NAMALWA (cell line): Measurements from ENCODE around the gene SIX1.

Experiments used
- DNase-seq: peaks from one replicate; pipeline ENCODE4 v3.0.0-alpha.2; 2015; ENCODE audit warnings: low spot score

Gene SIX1

DNA sequence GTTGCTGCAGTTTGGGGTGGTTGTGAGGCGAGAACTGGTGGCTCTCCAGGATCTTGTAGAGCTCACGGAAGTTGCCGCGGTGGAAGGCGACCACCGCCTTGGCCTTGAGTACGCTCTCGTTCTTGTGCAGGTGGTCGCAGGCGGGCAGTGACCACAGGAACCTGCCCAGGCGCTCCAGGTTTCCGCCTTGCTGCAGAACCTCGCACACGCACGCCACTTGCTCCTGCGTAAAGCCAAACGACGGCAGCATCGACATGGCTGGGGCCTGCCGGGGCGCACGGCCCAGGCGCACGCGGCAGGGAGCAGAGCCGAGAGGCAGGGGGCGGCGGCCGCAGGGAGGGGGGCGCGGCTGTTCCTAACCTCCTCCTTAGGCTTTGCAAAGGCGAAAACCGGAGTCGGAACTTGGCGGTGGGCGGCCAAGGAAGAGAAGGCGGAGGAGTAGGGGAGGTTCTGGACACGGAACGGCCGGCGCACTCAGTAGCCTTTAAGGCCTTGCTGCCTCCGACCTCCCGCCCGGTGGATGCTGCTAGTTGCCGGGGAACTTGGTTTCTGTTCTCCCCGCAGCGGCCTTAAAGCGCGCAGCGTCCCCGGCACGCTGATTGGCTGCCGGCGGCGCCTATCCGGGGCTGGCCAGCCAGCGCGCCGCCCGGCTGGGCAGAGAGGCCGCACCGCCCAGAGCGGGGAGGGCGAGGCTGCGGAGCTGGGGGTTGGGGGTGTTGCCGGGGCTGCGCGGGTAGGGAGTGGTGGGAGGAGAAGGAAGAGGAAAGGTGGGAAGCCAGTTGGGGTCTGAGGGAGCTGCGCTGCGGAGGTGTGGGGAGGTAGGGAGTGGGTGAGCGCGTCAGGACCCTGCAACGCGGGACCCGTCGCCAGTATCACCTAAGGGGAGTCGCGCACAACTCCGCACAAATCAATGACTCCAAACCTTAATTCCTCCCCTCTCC is at the start of gene SIX1:
Gene SIX1 (minus strand): TSS at position 544 of the 941 bp plus-strand sequence. CDS start 288 bp downstream, at position 256.
- no peak for DNase-seq

DNA sequence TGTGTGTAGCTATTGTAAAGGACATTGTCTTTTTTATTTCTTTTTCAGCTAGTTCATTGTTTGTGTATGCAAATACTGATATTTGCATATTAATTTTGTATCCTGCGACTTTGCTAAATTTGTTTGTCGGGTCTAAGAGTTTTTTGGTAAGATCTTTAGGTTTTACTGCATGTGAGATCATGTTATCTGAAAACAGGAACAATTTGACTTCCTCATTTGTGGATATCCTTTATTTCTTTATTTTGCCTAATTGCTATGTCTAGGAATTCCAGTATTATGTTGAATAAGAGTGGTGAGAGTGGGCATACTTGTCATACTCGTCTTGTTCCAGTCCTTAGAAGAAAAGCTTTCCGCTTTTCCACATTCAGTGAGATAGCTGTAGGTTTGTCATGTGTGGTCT is 46.0 kb upstream of the SIX1 start:
- DNase-seq, result no peak

- no peak for DNase-seq
Observed at GRCh38 chr14:60691383-60692113, 42.3 kb upstream of the SIX1 start.

- no peak for DNase-seq
Observed at GRCh38 chr14:60686865-60687264, 37.6 kb upstream of the SIX1 start.

DNA sequence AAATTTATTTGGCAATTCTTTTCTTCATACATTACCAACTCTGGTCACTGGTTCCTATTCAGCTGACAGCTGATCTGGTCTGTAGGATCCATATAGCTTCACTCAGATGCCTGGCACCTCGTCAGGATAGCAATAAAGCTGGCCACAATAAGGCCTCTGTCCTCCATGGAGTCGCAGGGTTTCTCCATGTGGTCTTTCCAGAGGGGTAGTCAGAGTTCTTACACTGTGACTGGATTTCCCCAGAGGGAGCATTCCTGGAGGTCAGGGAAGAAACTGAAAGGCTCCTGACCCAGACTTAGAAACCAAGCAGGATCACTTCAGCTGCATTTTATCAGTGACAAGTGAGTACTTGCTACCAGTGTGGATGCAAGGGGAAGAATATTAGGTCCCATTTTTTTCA is 34.9 kb upstream of the SIX1 start:
- DNase-seq, result no peak

GRCh38 chr14:60681271-60681670 is 32.0 kb upstream of the SIX1 start:
- no peak for DNase-seq

- no peak for DNase-seq
Observed at GRCh38 chr14:60680511-60680910, 31.2 kb upstream of the SIX1 start.

DNA sequence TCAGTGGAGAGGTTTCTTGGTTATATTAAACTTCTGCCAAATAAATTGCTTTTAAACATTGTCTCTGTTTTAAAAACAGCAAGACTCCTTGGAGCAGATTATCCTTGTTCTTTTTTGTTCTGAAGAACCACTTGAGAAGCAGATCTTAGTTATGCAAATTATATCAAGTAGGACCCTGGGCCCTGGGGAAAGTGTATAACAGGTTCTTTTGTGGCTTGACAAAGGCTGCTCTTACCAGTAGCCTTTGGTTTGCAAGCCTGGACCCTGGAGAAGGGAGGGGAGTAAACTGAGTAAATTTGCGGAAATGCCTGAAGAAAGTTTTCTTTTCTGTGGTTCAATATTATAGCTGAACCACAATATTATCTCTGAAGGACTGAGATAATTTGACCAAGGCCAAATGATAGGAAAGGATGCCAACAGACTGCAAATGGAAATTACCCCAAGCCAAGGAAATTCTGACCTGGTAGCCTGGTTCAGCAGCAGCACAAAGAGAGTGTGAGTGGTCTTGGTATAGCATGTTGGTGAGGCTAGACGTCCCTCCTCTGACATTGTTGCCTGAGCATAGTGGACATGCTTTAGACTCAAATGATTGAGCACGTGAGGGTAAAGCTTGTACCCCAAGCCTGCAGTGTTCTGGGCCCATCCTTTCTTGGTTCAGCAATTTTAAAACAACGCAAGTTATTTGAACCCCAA is 30.4 kb upstream of the SIX1 start:
- DNase-seq, result no peak

DNA sequence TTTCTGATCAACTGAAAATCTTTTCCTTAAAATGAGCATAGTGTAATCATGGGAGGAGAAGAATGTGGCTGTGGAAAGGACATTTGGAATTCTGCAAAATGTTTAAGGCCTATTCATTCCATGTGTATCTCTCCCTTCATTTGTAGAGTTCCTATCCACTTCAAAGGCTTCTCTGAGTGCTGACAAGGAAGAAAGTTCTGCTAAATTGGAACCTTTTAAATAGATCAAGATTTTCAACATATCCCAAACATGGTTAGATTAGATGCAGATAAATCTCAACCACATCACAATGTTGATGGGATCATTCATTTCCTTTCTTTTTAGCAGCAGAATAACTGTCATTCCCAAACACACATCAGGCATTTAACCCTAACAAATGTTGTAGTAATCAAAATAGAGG is 28.4 kb upstream of the SIX1 start:
- DNase-seq, result no peak

- DNase-seq, result no peak
Observed at GRCh38 chr14:60670989-60671388, 21.7 kb upstream of the SIX1 start.

- no peak for DNase-seq
Observed at GRCh38 chr14:60668431-60669112, 19.3 kb upstream of the SIX1 start.

GRCh38 chr14:60665177-60665550 is 15.9 kb upstream of the SIX1 start:
- no peak for DNase-seq

- DNase-seq, result no peak
Observed at GRCh38 chr14:60662982-60663381, 13.7 kb upstream of the SIX1 start.

- DNase-seq, result no peak
Observed at GRCh38 chr14:60661721-60662120, 12.4 kb upstream of the SIX1 start.

GRCh38 chr14:60658909-60659585 is 9.8 kb upstream of the SIX1 start:
- no peak for DNase-seq

GRCh38 chr14:60658211-60658690 is 9.0 kb upstream of the SIX1 start:
- no peak for DNase-seq

GRCh38 chr14:60657456-60658210 is 8.4 kb upstream of the SIX1 start:
- DNase-seq, result no peak

DNA sequence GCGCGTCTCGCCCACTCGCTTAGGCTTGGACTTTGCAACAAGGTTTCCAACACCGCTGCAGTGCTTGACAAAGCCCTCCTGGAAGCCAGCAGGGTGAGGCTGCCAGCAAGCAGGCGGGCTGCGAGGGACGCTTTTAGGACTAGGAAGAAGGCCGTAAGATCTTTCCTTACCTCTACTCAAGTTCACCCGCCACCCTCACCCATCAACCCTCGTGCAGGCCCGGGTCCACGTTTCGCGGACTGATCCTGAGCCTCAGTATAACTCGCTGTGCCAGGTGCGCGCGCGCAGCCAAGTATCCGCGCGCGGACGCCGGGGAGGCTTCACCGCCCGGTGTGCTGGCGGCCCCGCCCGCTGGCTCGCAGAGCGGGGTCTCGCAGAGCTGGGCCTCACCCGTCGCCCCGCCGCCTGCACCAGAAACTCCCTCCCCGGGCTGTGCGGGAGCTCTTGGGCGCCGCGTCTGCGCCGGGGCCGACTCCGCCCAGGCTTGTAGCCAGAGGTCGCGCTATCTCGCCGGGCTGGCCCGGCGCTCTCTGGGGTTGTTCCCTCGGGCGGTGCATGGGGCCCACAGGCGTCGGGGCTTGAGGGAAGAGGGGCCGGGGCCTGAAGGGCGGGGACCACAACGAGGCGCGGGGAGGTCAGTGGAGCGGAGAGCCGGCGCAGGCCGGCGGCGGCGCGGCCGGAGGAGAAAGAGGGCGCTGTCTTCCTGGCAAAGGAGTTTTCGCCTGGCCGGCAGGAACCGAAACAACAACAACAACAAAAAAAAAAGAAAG is 7.6 kb upstream of the SIX1 start:
- peak; percentile 74 for DNase-seq

DNA sequence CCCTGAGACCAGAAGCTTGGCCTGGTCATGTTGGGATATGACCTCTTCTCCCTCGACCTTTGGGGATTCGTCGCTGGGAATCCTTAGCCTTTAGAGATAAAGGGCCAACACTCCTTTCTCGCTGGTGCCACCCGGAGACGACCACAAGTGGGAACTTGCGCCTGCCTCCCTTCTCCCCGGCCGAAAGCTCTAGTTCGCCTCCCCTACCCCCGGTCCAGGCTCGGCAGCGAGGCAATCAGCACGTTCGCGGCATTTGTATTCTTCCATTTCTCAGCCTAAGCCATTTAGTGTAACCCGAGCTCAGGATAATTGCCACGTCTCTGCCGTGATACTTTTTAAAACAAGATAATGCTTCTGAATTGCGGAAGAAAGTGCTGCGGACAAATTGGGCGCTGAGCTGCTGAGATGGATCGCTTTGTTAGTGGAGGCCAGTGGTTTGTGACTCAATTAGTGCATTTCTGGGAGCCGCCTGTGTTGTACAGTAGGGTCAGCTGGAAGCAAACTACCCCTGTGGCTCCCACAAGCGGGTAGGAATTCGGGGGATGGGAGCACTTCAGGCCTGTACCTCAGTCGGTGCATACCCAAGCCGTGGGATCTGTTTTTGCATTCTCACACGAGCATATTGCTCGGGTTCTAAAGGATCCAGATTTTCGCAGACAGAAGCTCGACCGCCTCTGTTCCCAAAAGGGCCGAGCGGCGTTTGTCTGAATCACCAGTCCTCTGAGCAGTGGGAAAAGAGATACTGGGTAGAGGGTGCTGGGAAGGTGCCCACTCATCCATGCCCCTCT is 6.8 kb upstream of the SIX1 start:
- no peak for DNase-seq
